ENCODE measurements around the gene NREP.

NREP gene

DNA sequence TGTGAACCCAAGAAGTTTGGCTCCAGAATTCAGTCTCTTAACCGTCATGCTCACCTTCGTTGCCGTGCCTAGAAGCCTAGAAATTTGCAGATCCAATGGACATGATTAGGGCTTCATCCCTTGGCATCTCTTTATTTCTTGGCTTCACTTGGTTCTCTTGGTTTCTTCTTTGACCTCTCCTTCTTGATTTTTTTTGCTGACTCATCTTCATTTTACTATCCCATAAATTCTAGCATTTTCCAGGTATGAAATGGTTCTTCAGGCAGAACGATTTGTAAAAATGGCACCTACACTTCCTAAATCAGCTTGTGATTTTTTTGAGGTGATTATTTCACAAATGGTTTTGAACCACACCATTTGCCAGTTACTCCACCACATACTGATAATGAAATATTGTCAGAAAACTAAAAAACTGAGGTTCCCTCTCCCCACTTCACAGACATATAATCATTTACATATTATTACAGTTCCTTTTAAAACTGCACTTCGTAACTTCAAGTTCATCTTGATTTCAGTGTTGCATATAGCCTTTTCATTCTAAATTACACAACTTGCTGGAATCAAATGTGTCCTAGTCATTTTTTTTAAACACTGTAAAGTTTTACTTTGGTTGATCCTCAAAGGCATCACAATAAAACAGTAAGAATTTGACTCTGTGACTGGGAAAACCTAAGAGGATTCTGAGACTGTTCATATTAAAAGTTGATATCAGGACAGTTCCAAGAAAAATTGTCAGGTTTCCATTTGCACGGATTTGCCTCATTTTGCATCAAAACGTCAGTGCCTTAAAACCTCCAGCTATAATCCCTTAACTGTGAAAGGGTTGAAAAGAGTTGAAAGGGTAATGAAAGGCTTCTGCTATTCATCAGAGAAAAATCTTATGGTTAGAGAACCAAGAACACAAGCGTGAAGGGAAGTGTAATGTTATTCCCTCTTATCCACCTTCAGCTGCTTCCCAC is 8.9 kb upstream of the NREP start:
- DNase-seq (ENCODE audit: low read depth), result no peak

DNA sequence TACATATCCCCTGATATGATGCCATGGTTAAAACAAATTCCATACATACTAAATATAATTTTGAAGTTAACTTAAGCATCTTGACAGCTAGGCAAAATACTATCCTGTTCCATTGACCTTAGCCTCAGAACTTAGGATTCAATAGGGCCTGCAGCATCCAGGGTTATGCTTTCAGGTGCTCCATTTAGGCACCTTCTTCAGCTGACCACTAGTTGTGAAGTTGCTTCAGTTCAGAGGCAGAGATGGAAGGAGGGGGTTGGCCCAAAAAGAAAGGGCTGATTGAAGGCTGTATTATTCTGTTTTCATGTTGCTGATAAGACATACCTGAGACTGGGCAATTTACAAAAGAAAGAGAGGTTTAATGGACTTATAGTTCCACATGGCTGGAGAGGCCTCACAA is 7.0 kb upstream of the NREP start:
- DNase-seq (ENCODE audit: low read depth), result no peak

DNA sequence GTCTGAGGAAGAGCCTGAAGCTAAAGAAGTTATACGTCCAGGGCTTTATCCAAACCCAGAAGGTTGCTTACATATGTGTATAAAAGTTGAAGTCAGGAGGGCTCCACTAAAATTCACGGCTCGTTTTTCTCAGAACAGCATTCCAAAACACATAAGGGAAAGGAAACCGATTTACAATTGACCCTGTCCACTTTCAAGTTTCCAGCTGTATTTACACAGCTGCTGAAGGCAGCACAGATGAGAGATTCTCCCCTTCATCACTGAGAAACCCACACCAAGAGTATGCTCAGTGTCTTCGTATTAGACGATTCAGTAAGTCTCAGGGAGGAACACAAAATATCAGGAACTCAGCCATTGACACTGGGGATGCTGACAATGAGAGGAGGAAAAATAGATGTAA is 5.9 kb upstream of the NREP start:
- DNase-seq (ENCODE audit: low read depth), result no peak

DNA sequence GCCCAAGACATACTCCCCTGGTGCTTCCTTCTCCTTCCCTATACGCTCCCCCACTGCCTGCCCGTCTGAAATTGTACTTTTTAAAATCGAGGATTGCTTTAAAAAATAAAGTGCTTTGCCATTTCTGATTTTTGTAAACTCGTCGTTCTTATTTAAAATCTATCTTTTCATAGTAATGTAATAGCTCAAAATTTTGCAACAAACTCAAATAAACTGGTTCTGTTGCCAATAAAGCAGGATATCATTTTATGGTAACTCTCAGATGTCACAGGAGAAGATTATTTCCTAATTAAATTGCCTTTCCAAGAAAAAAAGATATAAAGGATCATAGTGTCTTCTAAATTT is 1.3 kb upstream of the NREP start:
- no peak for DNase-seq (ENCODE audit: low read depth)

GRCh38 chr5:111757355-111758283 is 625 bp upstream of the NREP start:
- peak; percentile 89 for DNase-seq (ENCODE audit: low read depth)

GRCh38 chr5:111755942-111756381 is 1.0 kb downstream of the NREP start:
- DNase-seq (ENCODE audit: low read depth), result no peak

- no peak for DNase-seq (ENCODE audit: low read depth)
Observed at GRCh38 chr5:111755345-111755941, 1.6 kb downstream of the NREP start.

- no peak for DNase-seq (ENCODE audit: low read depth)
Observed at GRCh38 chr5:111753884-111754589, 3.0 kb downstream of the NREP start.

DNA sequence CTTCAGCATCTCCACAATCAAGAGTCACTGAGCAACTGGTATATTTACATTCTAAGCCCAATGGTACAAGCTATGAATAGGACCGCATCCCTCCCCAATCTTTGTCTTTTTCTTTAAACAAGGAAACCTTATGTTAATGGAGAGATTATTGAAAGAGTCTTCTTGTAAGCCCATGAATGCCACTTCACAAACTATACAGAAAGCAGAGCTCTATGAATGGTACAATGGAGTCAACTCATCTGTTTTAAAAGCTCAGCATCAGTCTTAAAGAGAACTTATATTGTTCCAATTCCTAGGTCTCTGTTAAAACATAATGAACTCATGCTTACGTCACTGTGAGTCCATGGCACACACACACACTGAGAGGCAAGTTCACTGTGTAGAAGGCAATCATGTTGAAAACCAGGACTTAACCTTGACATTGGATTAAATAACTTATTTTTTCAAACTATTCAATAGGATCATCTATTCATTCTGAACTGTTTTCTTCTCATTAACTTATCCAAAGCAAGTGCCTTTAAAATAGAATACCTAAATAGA is 4.5 kb downstream of the NREP start:
- no peak for DNase-seq (ENCODE audit: low read depth)

GRCh38 chr5:111749303-111750026 is 7.5 kb downstream of the NREP start:
- no peak for DNase-seq (ENCODE audit: low read depth)

DNA sequence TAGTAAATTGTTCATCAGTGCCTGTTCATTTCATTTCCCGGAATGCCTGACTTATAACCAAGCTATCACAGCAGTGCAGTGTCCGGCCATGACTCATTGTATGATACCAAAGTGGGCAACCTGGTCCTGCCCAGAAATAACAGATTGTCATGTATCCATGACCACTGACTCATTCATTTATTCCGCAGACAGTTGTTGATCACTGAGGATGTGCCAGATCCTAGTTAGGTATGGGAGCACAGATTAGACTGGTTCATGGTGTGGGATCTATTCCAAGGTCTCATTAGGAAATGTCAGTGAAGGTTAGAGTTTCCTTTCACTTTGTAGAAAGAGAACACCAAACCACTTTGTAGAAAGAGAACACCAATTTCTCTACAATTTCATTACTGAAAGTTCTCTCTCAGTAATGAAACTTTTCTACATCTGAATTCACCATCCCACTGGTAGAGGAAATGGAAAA is 8.7 kb downstream of the NREP start:
- peak; percentile 63 for DNase-seq (ENCODE audit: low read depth)

DNA sequence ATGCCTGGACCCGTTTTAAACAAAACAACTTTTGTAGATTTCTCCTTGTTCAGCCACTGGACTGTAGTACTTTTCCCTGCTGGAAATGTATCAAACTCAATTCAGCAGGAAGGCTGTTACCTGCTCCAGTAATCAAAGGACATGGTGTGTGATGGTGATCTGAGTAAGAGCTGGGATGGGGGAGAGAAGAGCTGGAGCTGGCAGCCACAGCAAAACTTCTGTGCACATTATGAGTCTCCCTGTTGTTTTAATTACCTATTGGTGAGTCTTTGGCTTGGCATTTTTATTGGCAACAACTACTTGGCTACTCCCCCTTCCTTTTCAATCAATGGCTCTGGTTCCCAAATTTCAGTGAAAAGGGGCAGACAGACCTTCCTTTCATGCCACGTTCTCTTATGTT is 9.7 kb downstream of the NREP start:
- no peak for DNase-seq (ENCODE audit: low read depth)

DNA sequence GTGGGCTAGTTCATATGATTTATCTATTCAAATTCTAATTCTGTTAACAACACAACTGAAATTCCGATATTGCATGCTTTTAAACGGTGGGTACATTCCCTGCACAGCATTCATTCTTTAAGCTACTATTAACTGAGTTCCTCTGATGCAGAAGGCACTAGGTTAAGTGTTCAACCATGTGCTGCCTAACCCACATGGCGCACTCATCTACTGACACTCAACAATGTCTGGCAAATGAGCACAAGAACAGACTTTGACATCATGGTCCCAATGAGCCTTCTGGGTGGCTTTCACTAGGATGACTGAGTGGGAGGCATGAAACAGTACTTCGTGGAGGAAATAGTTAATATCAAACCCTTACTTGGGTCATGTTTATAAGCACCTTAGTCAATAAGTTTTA is 10.2 kb downstream of the NREP start:
- DNase-seq (ENCODE audit: low read depth), result no peak

GRCh38 chr5:111745075-111745739 is 11.8 kb downstream of the NREP start:
- DNase-seq (ENCODE audit: low read depth), result no peak

DNA sequence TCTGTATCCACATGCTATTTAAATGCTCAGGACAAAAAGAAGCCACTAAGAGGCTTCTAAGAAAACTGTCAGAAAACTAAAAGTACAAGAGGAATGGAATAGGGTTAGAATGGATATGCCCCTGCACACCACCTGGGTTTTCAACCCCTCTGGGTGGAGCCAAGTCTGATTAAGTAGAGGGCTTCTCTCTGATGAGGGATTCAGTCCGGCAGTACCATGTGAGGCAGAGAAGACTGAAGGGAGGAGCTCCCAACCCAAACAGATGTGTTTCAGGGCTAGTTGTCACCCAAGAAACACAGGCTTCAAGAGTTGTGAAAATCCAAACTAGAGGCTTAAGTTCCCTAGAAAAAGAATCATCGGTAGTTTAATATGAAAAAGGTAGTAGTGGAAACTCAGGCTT is 12.5 kb downstream of the NREP start:
- no peak for DNase-seq (ENCODE audit: low read depth)

- no peak for DNase-seq (ENCODE audit: low read depth)
Observed at GRCh38 chr5:111743988-111744387, 13.0 kb downstream of the NREP start.

DNA sequence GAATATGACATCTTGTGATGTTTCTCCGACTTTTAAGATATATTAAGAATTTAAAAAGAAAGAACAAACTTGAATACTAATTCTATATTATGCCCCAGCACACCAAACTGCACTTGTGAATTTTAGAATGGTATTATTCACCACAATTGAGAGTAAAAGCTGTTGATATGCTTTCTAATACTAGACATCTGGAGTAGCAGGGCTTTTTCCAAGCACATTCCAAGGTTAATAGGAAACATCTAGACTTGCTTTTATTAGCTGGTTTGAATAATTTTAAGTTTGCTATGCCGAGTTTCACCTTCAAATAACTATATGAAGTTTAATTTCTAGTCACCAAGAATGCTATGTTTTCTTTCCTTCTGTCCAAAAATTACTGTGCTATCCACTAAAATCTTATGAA is 13.5 kb downstream of the NREP start:
- no peak for DNase-seq (ENCODE audit: low read depth)

DNA sequence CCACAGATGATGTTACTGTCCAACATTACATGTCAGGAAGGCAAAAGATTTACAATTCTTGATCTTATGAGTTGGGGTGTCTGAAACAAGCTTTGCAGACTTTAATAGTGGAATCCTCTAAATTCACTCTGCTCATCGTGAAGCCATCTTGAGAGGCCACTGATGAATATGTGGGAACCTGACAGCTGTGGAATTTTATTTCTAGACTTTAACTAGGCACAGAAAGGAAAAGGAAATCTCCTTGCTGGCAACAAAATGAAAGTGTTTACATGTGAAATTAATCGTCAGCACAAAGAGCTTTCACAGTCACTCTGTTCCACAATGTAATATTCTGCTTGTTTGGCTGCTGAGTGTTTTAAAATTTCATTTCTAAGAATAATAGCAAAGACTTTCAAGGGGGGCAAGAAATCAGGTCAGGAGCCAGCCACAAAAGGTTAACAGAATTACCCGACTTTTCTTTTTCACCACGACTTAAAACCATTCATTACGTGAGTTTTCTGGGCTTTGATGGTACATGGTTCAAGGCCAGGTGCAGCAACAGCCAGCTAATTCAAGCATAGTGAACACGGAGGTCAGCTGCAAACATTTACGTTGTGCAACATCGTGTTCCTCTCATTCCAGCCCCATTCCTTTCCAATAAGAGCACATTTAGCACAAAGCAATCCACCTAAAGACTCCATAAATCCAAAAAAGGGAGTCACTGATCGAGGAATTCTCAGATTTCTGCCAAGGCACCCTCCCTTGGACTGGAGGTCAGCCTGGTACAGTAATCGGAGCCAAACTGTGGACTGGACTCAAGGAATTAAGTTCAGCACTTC is 14.6 kb downstream of the NREP start:
- DNase-seq (ENCODE audit: low read depth), result peak; percentile 78

DNA sequence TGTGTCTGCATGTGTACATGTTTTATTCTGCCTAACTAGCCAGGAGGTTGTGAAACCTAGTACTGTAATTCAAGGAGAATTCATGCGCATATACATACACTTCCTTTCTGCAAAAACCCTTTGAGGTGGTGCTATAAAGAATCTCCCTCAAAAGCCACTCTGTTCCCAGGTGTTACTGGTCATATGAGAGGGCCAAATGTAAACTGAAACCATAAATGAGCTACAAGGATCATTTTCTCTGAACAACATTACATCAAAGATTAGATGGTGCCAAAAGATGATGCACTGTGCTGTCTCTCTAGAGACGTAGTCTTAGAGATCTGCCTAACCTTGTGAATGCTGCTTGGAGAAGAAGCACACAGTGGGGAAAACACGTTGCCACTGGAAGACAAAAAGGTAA is 15.7 kb downstream of the NREP start:
- DNase-seq (ENCODE audit: low read depth), result no peak

Data from fibroblast of the conjunctiva (primary cell).